Kidney epithelial cell (primary cell): ENCODE measurements around the gene LTO1. TPM values are rescaled to one million over a fixed set of nuclear protein-coding genes. Genes with fewer than 3 reads are reported as not detected.

Experiments used
- DNase-seq: peaks from one replicate; pipeline ENCODE4 v3.0.0-alpha.2; 2010; ENCODE audit warnings: low read depth
- H3K27me3 ChIP-seq: 2 replicates; pipeline ENCODE4 v1.6.0; 2011; ENCODE audit warnings: low read length; ENCODE audit not compliant: control insufficient read depth, insufficient read depth
- H3K36me3 ChIP-seq: 2 replicates; pipeline ENCODE4 v1.5.1; 2011; ENCODE audit warnings: low read length; ENCODE audit not compliant: control insufficient read depth, insufficient read depth
- H3K4me3 ChIP-seq: 2 replicates; pipeline ENCODE4 v1.5.1; 2011; ENCODE audit warnings: low read depth, mild to moderate bottlenecking, control low read depth, low read length
- total RNA-seq: library from RNA; depleted of rRNA; stranded (reverse); fragments of >200 nt; gene quantifications from 2 replicates; pipeline ENCODE4 v1.2.3, GENCODE V29; 2015
- TF ChIP-seq, protein P1 (sequence below): IDR thresholded peaks from 2 replicates; pipeline ENCODE4 v1.5.1; 2011; ENCODE audit warnings: mild to moderate bottlenecking, moderate library complexity, low read length, control low read depth, inconsistent platforms; ENCODE audit not compliant: insufficient read depth, poor library complexity, severe bottlenecking

LTO1 gene
- total RNA-seq, 1 donor from 2014 or later = 18.6 TPM

DNA sequence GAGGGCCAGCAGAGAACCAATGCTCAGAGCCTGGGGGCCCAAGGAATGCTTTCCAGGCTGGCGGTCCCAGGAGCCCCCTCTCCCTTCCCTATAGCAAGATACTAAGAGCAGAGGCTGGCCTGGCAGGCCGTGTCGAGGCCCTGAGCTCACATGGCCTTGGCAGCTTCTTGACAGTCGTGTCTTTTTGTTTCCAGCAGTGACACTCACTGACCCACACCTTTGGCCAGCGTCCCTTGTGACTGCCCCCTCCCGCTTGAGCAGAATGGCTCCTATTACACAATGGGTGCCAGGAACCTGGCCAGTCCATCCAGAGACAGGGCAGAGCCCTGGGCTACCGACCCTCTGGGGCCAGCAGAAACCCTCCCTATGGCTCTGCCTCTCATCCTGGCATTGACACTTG, 40.6 kb downstream of the LTO1 start:
- Histone ChIP-seq H3K4me3 (no peak overlapping the region), H3K27me3 (peaks cover 4% of the 10 kb centered on the region), H3K36me3 (no peaks in the 10 kb centered on the region)
- TF ChIP-seq, protein P1, sequence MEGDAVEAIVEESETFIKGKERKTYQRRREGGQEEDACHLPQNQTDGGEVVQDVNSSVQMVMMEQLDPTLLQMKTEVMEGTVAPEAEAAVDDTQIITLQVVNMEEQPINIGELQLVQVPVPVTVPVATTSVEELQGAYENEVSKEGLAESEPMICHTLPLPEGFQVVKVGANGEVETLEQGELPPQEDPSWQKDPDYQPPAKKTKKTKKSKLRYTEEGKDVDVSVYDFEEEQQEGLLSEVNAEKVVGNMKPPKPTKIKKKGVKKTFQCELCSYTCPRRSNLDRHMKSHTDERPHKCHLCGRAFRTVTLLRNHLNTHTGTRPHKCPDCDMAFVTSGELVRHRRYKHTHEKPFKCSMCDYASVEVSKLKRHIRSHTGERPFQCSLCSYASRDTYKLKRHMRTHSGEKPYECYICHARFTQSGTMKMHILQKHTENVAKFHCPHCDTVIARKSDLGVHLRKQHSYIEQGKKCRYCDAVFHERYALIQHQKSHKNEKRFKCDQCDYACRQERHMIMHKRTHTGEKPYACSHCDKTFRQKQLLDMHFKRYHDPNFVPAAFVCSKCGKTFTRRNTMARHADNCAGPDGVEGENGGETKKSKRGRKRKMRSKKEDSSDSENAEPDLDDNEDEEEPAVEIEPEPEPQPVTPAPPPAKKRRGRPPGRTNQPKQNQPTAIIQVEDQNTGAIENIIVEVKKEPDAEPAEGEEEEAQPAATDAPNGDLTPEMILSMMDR = no peak
- DNase-seq = no peak

DNA sequence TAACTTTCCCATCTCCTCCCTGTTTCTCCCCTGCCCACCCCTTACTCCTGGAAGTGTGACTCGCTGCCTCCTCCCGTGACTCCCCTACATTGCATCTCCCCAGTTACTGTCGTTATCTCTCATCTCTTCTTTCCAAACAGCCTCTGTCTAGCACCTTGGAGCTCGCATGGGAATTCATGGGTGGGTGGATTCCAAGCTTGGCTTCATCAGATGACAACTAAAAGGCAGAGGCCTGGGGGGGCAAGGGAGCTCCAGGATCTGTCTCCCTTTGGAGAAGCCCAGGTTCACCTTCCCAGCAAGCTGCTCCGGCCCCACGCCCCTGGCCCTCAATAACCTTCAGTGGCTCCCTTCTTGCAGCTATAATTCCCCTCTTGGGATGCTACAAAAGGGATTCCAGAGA, 41.1 kb downstream of the LTO1 start:
- TF ChIP-seq, protein P1 = no peak
- H3K4me3 ChIP-seq = no peak overlapping the region
- DNase-seq = no peak
- no peaks in the 10 kb centered on the region for H3K36me3 ChIP-seq
- H3K27me3 ChIP-seq = peaks cover 4% of the 10 kb centered on the region

DNA sequence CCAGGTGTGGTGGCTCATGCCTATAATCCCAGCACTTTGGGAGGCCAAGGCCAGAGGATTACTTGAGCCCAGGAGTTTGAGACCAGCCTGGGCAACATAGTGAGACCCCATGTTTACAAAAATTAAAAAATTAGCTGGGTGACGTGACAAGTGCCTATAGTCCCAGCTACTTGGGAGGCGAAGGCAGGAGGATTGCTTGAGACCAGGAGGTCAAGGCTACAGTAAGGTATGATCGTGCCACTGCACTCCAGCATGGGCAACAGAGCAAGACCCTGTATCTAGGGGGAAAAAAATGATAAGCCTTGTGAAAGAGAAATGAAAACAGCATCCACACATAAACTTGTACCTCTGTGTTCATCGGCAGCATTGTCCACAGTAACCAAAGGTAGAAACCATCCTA, 42.3 kb downstream of the LTO1 start:
- TF ChIP-seq, protein P1 = no peak
- no peak overlapping the region for H3K4me3 ChIP-seq
- peaks cover 4% of the 10 kb centered on the region for H3K27me3 ChIP-seq
- DNase-seq = no peak
- no peaks in the 10 kb centered on the region for H3K36me3 ChIP-seq

DNA sequence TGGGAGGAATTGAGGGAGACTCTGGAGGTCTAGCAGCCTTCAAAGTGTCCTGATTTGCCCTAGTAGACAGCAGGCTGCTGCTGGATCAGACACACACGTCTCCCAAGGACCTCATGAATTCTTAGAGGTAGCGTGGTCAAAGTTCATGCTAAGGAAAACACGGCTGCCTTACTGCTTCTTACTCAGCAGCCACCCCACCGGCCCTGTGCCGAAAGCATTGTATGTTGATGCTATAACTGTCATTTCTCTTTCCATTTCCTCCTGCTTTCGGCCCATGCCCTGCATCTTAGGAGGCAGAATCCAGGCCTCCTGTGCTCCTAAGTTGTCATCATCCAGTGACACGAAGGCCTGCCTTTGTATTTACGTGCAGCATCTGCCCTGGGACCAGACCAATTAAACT, 44.7 kb downstream of the LTO1 start:
- no peak for DNase-seq
- TF ChIP-seq, protein P1 = no peak
- Histone ChIP-seq H3K36me3 (no peaks in the 10 kb centered on the region), H3K27me3 (no peaks in the 10 kb centered on the region), H3K4me3 (no peak overlapping the region)

DNA sequence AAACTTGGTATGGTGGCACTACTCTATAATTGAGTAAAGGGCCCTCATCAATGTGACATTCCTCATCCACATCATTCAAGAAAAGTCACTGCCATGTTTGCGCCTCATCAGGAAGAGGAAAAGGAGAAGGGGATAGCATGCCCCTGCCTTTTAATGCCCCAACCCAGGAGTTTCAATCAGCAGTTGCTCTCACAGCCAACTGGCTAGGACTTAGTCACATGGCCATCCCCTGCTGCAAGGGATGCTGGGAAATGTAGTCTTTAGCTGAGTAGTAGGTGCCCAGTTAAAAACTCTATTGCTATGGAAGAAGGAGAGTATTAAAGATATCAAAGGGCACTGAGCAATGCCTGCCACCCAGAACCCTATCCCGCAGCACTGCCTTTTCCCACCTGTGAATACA, 45.1 kb downstream of the LTO1 start:
- TF ChIP-seq, protein P1 = no peak
- no peak for DNase-seq
- Histone ChIP-seq H3K4me3 (no peak overlapping the region), H3K36me3 (no peaks in the 10 kb centered on the region), H3K27me3 (no peaks in the 10 kb centered on the region)

DNA sequence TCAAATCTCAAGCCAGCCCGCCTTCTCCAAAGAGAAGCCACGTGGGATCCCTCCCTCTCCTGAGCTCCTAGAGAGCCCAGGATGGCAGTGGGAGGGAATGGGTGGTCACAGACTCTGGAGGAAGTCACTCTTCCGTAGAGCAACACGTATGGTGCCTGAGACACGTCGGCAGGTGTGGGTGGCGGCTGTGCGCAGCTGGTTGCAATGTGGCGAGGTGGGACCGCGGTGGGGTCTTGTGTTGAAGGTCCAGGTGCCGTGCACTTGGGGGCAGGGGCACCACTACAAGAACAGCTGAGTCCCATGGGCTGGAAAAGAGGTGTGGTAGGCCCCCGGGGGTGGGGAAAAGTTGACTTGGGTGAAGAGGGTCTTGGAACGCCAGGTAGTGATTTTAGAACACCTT, 47.6 kb downstream of the LTO1 start:
- no peak for DNase-seq
- Histone ChIP-seq H3K27me3 (no peaks in the 10 kb centered on the region), H3K4me3 (no peak overlapping the region), H3K36me3 (no peaks in the 10 kb centered on the region)
- TF ChIP-seq, protein P1 = no peak
